Vagina (tissue), 2 donors: ENCODE measurements around the gene ACYP2.
"Not testable (repeated sequence)": the region's sequence is repeated elsewhere in the genome, so short reads cannot be mapped to it uniquely, and the experiment has no call there.

Source experiments
- CTCF ChIP-seq, 3 experiments: fragments of 450-650 bp in 2 of 3; fragments of 200-600 bp in 1 of 3; sonication (generic) in 1 of 3; IDR thresholded peaks; one replicate each; pipeline ENCODE4 v1.5.1; 2017 to 2019; ENCODE audit warnings: antibody characterized with exemption in 3 of 3, mild to moderate bottlenecking in 2 of 3, moderate library complexity in 2 of 3
- POLR2AphosphoS5 ChIP-seq, 2 donors: sonication (generic); formaldehyde crosslinking; IDR thresholded peaks; one replicate each; pipeline ENCODE4 v1.9.0; 2017; ENCODE audit warnings: antibody characterized with exemption in 2 of 2, mild to moderate bottlenecking in 2 of 2, low read depth in 1 of 2; ENCODE audit not compliant: insufficient read depth in 1 of 2

GRCh38 chr2:54072483-54072882 is 42.9 kb upstream of the ACYP2 start:
- not testable (repeated sequence) for TF ChIP-seq CTCF (IDR thresholded peaks at IDR 0.05); POLR2AphosphoS5 (IDR thresholded peaks at IDR 0.05; ENCODE audit: insufficient read depth in 1 of 2, low read depth in 1 of 2)
